CD4-positive, alpha-beta memory T cell (primary cell): ENCODE data around the gene PROCA1. TPM values are rescaled to one million over a fixed set of nuclear protein-coding genes. Genes with fewer than 3 reads are reported as not detected.
"Not testable (repeated sequence)": the region's sequence is repeated elsewhere in the genome, so short reads cannot be mapped to it uniquely, and the experiment has no call there.

Experiments
- CTCF ChIA-PET: fragments of 350-600 bp; sonication (Branson Sonifier 250); formaldehyde crosslinking; loops from one replicate; lab custom pipeline; 2021; ENCODE audit warnings: inconsistent platforms; ENCODE audit not compliant: partially characterized antibody; lab: Charles Lee
- POLR2A ChIA-PET: fragments of 350-600 bp; sonication (Branson Sonifier 250); formaldehyde crosslinking; loops from one replicate; lab custom pipeline; 2021; ENCODE audit not compliant: partially characterized antibody; lab: Charles Lee
- DNase-seq, 5 donors: peaks; one replicate each; pipeline versions ENCODE4 v3.0.0 to v3.0.0-alpha.2; 2020 to 2022; ENCODE audit warnings: mixed read lengths in 1 of 5
- H3K27ac ChIP-seq: one replicate; pipeline ENCODE4 v1.7.0; 2013; ENCODE audit warnings: low read depth, low read length
- H3K27me3 ChIP-seq: 2 replicates; pipeline ENCODE4 v1.7.0; 2013; ENCODE audit warnings: mild to moderate bottlenecking, low read length, moderate library complexity; ENCODE audit not compliant: insufficient read depth
- H3K36me3 ChIP-seq: 2 replicates; pipeline ENCODE4 v1.7.0; 2013; ENCODE audit warnings: mild to moderate bottlenecking, low read length, moderate library complexity; ENCODE audit not compliant: insufficient read depth
- H3K4me1 ChIP-seq: 2 replicates; pipeline ENCODE4 v1.7.0; 2013; ENCODE audit warnings: mild to moderate bottlenecking, low read length, moderate library complexity; ENCODE audit not compliant: insufficient read depth
- H3K4me3 ChIP-seq, 2 donors: one replicate each; pipeline ENCODE4 v1.7.0; 2013; ENCODE audit warnings: low read length in 2 of 2, mild to moderate bottlenecking in 1 of 2
- H3K9me3 ChIP-seq, 2 donors: one replicate each; pipeline ENCODE4 v1.7.0; 2013; ENCODE audit warnings: low read length in 2 of 2, control low read depth in 1 of 2; ENCODE audit not compliant: control insufficient read depth in 1 of 2
- H3K27ac Mint-ChIP-seq, 7 donors: one replicate each; pipeline ENCODE4 v1.8.0; 2020 to 2021; ENCODE audit warnings: mixed read lengths in 7 of 7, mild to moderate bottlenecking in 6 of 7, inconsistent platforms in 3 of 7, moderate library complexity in 3 of 7
- H3K27me3 Mint-ChIP-seq, 2 donors: one replicate each; pipeline ENCODE4 v1.8.0; 2020 to 2021; ENCODE audit warnings: mixed read lengths in 2 of 2
- H3K36me3 Mint-ChIP-seq, 2 donors: one replicate each; pipeline ENCODE4 v1.8.0; 2020 to 2021; ENCODE audit warnings: mixed read lengths in 2 of 2, inconsistent platforms in 1 of 2, mild to moderate bottlenecking in 1 of 2
- H3K4me1 Mint-ChIP-seq, 4 donors: one replicate each; pipeline ENCODE4 v1.8.0; 2020 to 2021; ENCODE audit warnings: mixed read lengths in 4 of 4, mild to moderate bottlenecking in 1 of 4
- H3K4me3 Mint-ChIP-seq, 8 donors: one replicate each; pipeline ENCODE4 v1.8.0; 2020 to 2021; ENCODE audit warnings: mixed read lengths in 8 of 8, mild to moderate bottlenecking in 7 of 8, moderate library complexity in 6 of 8, inconsistent platforms in 3 of 8
- H3K9me3 Mint-ChIP-seq, 8 donors: one replicate each; pipeline ENCODE4 v1.8.0; 2020 to 2021; ENCODE audit warnings: mixed read lengths in 8 of 8, mild to moderate bottlenecking in 5 of 8, inconsistent platforms in 3 of 8, moderate library complexity in 1 of 8
- intact Hi-C: fragments of 100-400 bp; cut with micrococcal nuclease; formaldehyde crosslinking; loops from one replicate; pipeline ENCODE4 v1.15.1; 2023
- polyA plus RNA-seq, 2 donors: library from polyadenylated mRNA; unstranded; fragments of 300-500 nt; fragmentation: Illumina TruSeq; gene quantifications; one replicate each; pipeline ENCODE4 v1.2.3, GENCODE V29; 2021
- total RNA-seq, 2 experiments: library from RNA; stranded (reverse); gene quantifications; one replicate each; pipeline ENCODE4 v1.2.3, GENCODE V29; 2021

Gene PROCA1
- total and polyA plus RNA-seq, 4 experiments from 2014 or later = 0.12 to 17.4 (median 7.9) TPM

- H3K9me3 ChIP-seq = no peaks in the 10 kb centered on the region
- no peaks in the 10 kb centered on the region for H3K9me3 Mint-ChIP-seq
- DNase-seq = no peak
- H3K27ac ChIP-seq = no peak overlapping the region
- peaks cover 3% of the 10 kb centered on the region for H3K36me3 ChIP-seq
- CTCF ChIA-PET = interaction anchor here (1.3 kb wide), 1 partner anchor 11 kb away, joined by 8 read pairs; the partner anchor contains the start of gene TLCD1
- no peaks in the 10 kb centered on the region for H3K27me3 Mint-ChIP-seq
- H3K4me3 ChIP-seq = no peak overlapping the region
- H3K4me1 ChIP-seq = peaks cover 11% of the 10 kb centered on the region
- POLR2A ChIA-PET = interaction anchor here (0.6 to 0.9 kb wide), 2 partner anchors 9 to 12 kb away, joined by 3 read pairs; partner anchors contain the start of genes NEK8 and TLCD1
- peaks cover 0 to 8% of the 10 kb centered on the region in 2 donors for H3K36me3 Mint-ChIP-seq
- intact Hi-C loops = no loop called here
- peak overlapping the region in 2 of 8 donors; percentile 2 to 57 for H3K4me3 Mint-ChIP-seq
- peaks cover 8 to 16% (median 10%) of the 10 kb centered on the region in 4 donors for H3K4me1 Mint-ChIP-seq
- no peaks in the 10 kb centered on the region for H3K27me3 ChIP-seq
- H3K27ac Mint-ChIP-seq = peak overlapping the region; percentile 46 to 94 (median 86)
Measured at GRCh38 chr17:28737770-28738679, 26.3 kb upstream of the PROCA1 start.

DNA sequence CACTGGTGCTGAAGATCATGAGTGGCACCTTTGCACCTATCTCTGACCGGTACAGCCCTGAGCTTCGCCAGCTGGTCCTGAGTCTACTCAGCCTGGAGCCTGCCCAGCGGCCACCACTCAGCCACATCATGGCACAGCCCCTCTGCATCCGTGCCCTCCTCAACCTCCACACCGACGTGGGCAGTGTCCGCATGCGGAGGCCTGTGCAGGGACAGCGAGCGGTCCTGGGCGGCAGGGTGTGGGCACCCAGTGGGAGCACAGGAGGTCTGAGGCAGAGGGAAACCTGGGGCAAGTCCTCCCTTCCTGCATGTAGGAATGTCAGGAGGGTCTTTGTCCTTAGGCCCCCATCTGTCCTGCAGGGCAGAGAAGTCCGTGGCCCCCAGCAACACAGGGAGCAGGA lies 25.6 kb upstream of the PROCA1 start:
- DNase-seq = no peak
- Mint-ChIP-seq H3K36me3 (peaks cover 0 to 8% of the 10 kb centered on the region in 2 donors), H3K4me3 (no peak overlapping the region), H3K4me1 (peaks cover 9 to 15% (median 10%) of the 10 kb centered on the region in 4 donors), H3K27me3 (no peaks in the 10 kb centered on the region), H3K9me3 (no peaks in the 10 kb centered on the region), H3K27ac (no peak overlapping the region)
- Histone ChIP-seq H3K9me3 (no peaks in the 10 kb centered on the region), H3K4me3 (no peak overlapping the region), H3K36me3 (peaks cover 3% of the 10 kb centered on the region), H3K27me3 (no peaks in the 10 kb centered on the region), H3K4me1 (peaks cover 10% of the 10 kb centered on the region), H3K27ac (no peak overlapping the region)
- CTCF ChIA-PET = no interaction called here
- intact Hi-C loops = no loop called here
- POLR2A ChIA-PET = interaction anchor here (0.6 kb wide), 1 partner anchor 11 kb away, joined by 3 read pairs; the partner anchor contains the start of gene TLCD1

DNA sequence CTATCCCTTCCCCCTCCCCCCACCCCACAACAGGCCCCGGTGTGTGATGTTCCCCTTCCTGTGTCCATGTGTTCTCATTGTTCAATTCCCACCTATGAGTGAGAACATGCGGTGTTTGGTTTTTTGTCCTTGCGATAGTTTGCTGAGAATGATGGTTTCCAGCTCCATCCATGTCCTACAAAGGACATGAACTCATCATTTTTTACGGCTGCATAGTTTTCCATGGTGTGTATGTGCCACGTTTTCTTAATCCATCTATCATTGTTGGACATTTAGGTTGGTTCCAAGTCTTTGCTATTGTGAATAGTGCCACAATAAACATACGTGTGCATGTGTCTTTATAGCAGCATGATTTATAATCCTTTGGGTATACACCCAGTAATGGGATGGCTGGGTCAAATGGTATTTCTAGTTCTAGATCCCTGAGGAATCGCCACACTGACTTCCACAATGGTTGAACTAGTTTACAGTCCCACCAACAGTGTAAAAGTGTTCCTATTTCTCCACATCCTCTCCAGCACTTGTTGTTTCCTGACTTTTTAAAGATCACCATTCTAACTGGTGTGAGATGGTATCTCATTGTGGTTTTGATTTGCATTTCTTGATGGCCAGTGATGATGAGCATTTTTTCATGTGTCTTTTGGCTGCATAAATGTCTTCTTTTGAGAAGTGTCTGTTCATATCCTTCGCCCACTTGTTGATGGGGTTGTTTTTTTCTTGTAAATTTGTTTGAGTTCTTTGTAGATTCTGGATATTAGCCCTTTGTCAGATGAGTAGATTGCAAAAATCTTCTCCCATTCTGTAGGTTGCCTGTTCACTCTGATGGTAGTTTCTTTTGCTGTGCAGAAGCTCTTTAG lies 24.5 kb upstream of the PROCA1 start:
- intact Hi-C loops, H3K27me3 Mint-ChIP-seq, H3K9me3 Mint-ChIP-seq, H3K27ac Mint-ChIP-seq, H3K27ac ChIP-seq, H3K36me3 ChIP-seq, H3K4me3 Mint-ChIP-seq, H3K27me3 ChIP-seq, H3K9me3 ChIP-seq, H3K4me1 ChIP-seq, DNase-seq, H3K4me3 ChIP-seq, H3K36me3 Mint-ChIP-seq: not testable (repeated sequence)
- peaks cover 10 to 15% (median 11%) of the 10 kb centered on the region in 4 donors for H3K4me1 Mint-ChIP-seq
- ChIA-PET POLR2A (interaction anchor here (1.6 kb wide), 1 partner anchor 9 kb away, joined by 8 read pairs; no protein-coding TSS in a partner anchor), CTCF (interaction anchor here (2.0 kb wide), 1 partner anchor 10 kb away, joined by 6 read pairs; the partner anchor contains the start of gene TLCD1)

DNA sequence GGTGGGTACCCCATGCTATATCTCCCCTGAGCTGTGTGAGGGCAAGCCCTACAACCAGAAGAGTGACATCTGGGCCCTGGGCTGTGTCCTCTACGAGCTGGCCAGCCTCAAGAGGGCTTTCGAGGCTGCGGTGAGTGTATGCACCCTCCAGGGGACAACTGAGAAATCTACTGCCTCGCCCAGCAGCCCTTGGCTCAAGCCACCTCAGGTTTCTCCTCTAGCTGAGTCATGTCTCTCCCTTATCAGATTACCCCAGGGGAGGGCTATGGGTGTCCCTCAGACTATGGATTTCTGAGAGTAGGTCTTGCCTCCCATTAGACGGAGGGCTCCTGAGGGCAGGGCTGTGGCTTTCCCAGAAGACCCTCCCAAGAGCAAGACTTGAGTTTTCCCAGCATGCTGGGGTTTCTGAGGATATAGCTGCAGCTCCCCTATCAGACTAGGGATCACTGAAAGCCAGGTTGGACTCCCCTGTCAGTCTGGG lies 23.6 kb upstream of the PROCA1 start:
- Histone ChIP-seq H3K4me3 (no peak overlapping the region), H3K27ac (no peak overlapping the region), H3K9me3 (no peaks in the 10 kb centered on the region), H3K4me1 (peaks cover 10% of the 10 kb centered on the region), H3K36me3 (peaks cover 3% of the 10 kb centered on the region), H3K27me3 (no peaks in the 10 kb centered on the region)
- H3K4me3 Mint-ChIP-seq = no peak overlapping the region
- peaks cover 0 to 8% of the 10 kb centered on the region in 2 donors for H3K36me3 Mint-ChIP-seq
- H3K4me1 Mint-ChIP-seq = peaks cover 10 to 15% (median 11%) of the 10 kb centered on the region in 4 donors
- intact Hi-C loops = no loop called here
- no peaks in the 10 kb centered on the region for H3K9me3 Mint-ChIP-seq
- ChIA-PET POLR2A (interaction anchor here (1.6 kb wide), 1 partner anchor 10 kb away, joined by 8 read pairs; no protein-coding TSS in a partner anchor), CTCF (interaction anchor here (1.0 to 2.0 kb wide), 2 partner anchors 9 to 15 kb away, joined by 5 to 6 read pairs; partner anchors contain the start of gene TLCD1)
- H3K27me3 Mint-ChIP-seq = no peaks in the 10 kb centered on the region
- H3K27ac Mint-ChIP-seq = no peak overlapping the region
- DNase-seq = no peak

DNA sequence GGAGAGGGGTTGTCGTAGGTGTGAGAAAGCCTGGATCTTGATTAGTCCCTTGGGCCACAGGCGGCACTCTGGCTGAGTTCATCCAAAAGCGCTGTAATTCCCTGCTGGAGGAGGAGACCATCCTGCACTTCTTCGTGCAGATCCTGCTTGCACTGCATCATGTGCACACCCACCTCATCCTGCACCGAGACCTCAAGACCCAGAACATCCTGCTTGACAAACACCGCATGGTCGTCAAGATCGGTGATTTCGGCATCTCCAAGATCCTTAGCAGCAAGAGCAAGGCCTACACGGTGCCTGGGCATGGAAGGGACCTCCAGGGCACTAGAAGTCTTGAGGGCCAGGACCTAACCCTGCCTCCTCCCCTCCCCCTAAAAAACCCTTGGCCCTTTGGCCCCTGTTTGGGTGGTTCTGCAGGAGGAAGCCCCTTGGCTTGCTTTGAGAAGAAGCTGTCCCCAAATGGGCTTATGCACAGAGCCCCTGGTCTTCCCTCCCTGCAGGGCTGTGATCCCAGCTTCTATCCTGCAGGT lies 23.1 kb upstream of the PROCA1 start:
- Mint-ChIP-seq H3K36me3 (peaks cover 0 to 8% of the 10 kb centered on the region in 2 donors), H3K27ac (peak overlapping the region in 1 of 7 donors; percentile 35), H3K27me3 (no peaks in the 10 kb centered on the region), H3K9me3 (no peaks in the 10 kb centered on the region), H3K4me1 (peaks cover 10 to 17% (median 12%) of the 10 kb centered on the region in 4 donors), H3K4me3 (no peak overlapping the region)
- CTCF ChIA-PET = interaction anchor here (1.0 to 2.0 kb wide), 2 partner anchors 9 to 15 kb away, joined by 5 to 6 read pairs; partner anchors contain the start of gene TLCD1
- peaks cover 3% of the 10 kb centered on the region for H3K36me3 ChIP-seq
- no peak for DNase-seq
- no peak overlapping the region for H3K27ac ChIP-seq
- no peaks in the 10 kb centered on the region for H3K9me3 ChIP-seq
- intact Hi-C loops = no loop called here
- POLR2A ChIA-PET = interaction anchor here (1.6 kb wide), 1 partner anchor 10 kb away, joined by 8 read pairs; no protein-coding TSS in a partner anchor
- H3K4me1 ChIP-seq = peaks cover 10% of the 10 kb centered on the region
- no peaks in the 10 kb centered on the region for H3K27me3 ChIP-seq
- H3K4me3 ChIP-seq = no peak overlapping the region

DNA sequence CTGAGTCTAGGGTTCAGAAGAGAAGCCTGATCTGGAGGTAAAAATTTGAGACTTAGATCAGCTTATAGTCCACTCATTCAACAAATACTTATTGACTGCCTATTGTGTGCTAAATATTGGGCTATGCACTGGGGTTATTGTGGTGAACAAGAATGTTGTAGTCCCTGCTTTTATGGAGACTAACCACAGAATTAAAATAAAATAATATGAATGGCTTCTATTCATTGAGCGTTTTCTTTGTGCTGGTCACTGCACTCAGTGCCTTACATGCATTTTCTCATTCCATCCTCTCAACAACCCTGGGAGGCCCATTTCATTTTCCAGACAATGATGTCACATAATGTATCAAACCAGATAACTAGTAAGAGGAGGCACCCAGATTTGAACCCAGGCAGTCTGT lies 21.7 kb upstream of the PROCA1 start:
- Histone ChIP-seq H3K27me3 (no peaks in the 10 kb centered on the region), H3K4me3 (no peak overlapping the region), H3K9me3 (no peaks in the 10 kb centered on the region), H3K36me3 (peaks cover 3% of the 10 kb centered on the region), H3K4me1 (peaks cover 7% of the 10 kb centered on the region), H3K27ac (no peak overlapping the region)
- Mint-ChIP-seq H3K27ac (no peak overlapping the region), H3K4me1 (peaks cover 10 to 14% (median 11%) of the 10 kb centered on the region in 4 donors), H3K27me3 (no peaks in the 10 kb centered on the region), H3K4me3 (no peak overlapping the region), H3K9me3 (no peaks in the 10 kb centered on the region), H3K36me3 (peaks cover 0 to 5% of the 10 kb centered on the region in 2 donors)
- CTCF ChIA-PET = interaction anchor here (0.6 to 1.2 kb wide), 2 partner anchors 9 to 18 kb away, joined by 3 to 4 read pairs; no protein-coding TSS in a partner anchor
- intact Hi-C loops = no loop called here
- POLR2A ChIA-PET = interaction anchor here (1.8 kb wide), 1 partner anchor 10 kb away, joined by 4 read pairs; the partner anchor contains the start of gene TRAF4
- DNase-seq = no peak
